HG03460 (cell line): Measurements from ENCODE around the gene GNAS-AS1.
"Not testable (repeated sequence)": the region's sequence is repeated elsewhere in the genome, so short reads cannot be mapped to it uniquely, and the experiment has no call there.

Experiments used
- ATAC-seq: cut with Tn5 transposase; IDR thresholded peaks from one replicate; pipeline ENCODE4 v1.9.1; 2021; ENCODE audit not compliant: unreplicated experiment

The GNAS-AS1 gene

DNA sequence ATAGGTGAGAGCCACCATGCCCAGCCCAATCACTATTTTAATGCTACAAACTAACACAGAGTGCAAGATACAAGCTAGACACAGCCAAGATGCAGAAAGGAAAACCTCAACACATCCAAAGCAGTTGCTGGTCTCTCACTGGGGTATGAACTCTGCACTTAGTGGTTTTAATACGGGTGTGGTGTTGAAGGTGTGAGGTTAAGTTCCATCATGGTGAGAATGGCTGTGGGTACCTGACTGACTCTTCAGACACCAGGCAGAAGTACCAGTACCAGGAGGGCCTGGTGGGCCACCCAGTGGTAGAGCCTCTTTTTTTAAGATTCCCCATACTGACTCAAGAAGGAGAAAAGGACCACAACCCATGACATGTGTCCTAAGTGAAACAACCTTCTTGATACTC, 13.0 kb downstream of the GNAS-AS1 start:
- ATAC-seq, result no peak

DNA sequence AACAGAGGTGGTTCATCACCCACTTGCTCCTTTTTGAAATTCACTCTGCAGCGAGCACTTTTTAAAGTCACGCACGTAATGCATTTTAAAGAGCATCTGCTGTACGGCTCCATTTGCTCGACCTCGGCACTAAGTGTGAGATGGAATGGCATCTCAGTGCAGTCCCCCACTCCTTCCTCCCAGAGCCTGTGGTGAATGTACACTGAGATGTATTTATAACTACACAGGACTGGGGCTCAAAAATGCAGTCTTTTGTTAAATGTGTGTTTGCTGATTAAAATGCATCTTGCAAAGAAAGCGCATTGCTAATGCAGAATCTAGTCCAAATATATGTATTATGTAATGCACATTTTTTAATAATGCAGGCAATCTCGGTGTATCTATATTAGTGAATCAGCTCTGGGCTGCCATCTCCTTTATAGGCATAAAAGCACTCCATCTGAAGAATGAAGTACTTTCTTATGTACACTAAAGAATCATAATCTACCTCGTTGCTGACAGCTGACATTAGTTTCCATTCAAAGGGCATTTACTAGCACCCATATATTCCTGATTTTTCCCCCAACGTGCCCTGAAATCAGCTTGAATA, 14.0 kb downstream of the GNAS-AS1 start:
- no peak for ATAC-seq

DNA sequence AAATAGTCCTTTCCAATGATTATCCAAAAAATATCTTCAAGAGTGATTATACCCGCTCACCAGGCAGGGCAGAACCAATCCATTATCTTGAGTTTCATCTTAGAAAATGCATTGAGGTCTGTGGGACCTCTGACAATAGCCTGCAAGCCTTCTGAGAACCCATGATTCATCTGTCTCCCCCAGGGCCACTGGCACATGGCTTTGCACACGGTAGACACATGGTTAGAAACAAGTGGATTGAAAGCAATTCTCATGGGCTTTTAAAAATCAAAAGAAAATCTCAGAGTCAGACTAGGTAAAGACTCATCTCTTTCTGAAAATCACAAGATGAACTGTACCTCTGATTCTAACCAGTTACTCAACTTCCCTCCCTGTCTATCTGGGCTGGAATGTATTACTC, 15.5 kb downstream of the GNAS-AS1 start:
- no peak for ATAC-seq

GRCh38 chr20:58833921-58834320, 16.8 kb downstream of the GNAS-AS1 start:
- no peak for ATAC-seq

DNA sequence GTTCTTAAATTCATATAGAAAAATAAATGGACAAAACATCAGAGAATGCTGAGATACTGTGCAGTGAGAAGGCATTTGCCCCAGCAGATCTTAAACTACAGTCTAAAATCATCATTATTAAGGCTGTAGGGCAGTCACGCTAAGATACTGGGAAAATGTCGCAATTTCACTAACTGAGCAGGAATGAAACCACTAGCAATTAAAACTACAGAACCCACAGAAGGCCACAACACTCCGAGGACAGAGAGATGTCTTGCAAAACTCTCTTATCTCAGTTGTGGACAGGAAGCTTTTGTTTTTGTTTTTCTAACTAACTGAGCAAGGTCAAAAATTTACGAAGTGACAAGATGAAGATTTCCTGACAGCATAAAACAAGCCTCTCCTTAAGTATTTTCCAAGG, 18.2 kb downstream of the GNAS-AS1 start:
- no peak for ATAC-seq

GRCh38 chr20:58829531-58829941, 21.2 kb downstream of the GNAS-AS1 start:
- ATAC-seq, result no peak

- not testable (repeated sequence) for ATAC-seq
These were observed 21.9 kb downstream of the GNAS-AS1 start for GRCh38 chr20:58828804-58829203.

- ATAC-seq, result no peak
These were observed 22.6 kb downstream of the GNAS-AS1 start for GRCh38 chr20:58828136-58828535.

- ATAC-seq, result no peak
These were observed 24.4 kb downstream of the GNAS-AS1 start for GRCh38 chr20:58826271-58826670.

- ATAC-seq, result no peak
These were observed 25.3 kb downstream of the GNAS-AS1 start for GRCh38 chr20:58825450-58825849.

DNA sequence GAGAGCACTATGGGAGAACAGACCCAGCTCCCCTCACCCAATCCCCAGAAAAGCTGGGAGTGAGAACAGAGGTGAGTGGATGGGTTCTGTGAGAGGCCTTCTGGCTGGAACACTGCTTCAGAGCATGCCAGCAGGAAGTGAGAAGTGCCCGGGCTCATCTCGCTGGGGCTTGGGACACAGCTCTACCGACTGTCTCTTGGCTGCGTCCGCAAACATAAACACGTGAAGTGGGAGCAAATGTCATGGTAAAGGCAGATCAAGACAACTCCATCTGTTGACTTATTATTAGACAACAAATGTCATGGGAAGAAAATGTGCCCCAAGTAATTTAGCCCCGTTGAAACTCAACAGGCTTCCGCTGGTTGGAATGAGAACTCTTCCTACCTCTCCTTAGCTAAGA, 25.9 kb downstream of the GNAS-AS1 start:
- no peak for ATAC-seq

DNA sequence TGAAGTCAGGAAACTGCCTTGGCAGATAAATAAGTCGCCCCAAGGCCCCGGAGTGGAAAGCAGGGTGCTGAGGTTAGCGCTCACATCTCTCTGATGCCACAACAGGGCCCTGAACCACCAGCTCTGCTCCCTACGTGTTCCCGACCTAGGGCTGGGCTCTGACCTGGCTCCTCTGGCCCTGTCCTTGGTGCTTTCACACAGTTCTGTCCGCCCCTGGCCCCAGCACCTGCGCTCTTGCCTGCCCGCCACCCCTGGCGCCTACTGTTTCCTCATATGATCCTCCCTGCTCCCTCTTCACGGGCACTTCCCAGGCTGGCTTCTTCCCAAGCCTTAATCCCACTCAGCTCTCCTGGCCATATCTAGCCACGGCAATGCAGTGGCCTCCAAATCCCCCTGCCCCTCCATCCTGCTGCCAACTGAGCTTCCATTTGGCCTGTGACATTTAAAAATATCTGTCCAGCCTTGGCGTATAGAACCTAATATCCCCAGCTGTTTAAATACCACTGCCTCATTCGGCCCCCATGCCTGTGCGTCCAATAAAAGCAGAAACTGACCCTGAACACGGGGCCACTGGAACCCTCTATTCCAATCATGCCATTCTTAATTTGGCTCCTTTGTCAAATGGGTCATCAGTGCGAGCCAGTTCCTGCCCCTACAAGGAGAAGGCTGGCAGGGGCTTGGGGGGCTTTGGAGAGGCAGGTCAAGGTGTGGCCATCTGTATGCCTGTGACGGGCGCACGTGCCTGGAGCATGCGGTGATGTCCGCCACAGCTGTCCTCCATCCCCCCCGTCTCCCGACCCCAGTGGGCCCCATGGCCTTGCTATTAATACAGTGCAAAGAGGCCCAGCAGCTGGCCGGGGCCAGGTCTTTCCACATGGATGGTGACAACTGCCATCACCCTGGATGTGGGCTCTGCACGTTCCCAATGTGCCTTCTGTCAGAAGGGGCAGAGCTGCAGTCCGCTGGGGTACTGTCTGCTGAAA, 27.7 kb downstream of the GNAS-AS1 start:
- no peak for ATAC-seq

DNA sequence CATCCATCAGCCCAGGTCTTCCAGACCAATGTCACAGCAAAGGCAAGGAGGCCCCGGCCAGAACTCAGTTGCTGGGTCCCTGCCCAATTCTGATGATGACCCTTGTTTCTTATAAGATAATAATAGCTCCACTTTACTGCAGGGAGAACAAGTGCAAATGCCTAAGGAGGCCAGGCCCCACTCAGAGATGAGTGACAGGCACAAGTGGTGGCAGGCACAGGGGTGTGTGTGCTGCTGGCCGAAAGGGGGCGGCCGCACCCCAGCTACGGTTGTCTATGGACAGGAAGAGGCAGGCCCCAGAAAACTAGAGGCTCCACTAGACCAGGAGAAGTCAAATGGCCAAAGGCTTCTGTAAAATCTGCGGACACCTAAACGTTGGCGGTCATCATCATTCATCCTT, 28.6 kb downstream of the GNAS-AS1 start:
- no peak for ATAC-seq

DNA sequence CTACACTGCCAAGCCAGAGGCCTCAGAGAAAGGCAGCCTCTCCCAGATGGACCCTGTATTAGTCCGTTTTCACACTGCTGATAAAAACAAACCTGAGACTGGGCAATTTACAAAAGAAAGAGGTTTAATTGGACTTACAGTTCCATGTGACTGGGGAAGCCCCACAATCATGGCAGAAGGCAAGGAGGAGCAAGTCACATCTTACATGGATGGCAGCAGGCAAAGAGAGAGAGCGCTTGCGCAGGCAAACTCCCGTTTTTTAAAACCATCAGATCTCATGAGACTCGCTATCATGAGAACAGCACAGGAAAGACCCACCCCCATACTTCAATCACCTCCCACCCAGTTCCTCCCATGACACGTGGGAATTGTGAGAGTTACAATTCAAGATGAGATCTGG, 30.2 kb downstream of the GNAS-AS1 start:
- not testable (repeated sequence) for ATAC-seq

GRCh38 chr20:58819921-58820320, 30.8 kb downstream of the GNAS-AS1 start:
- no peak for ATAC-seq

GRCh38 chr20:58818586-58819285, 32.0 kb downstream of the GNAS-AS1 start:
- ATAC-seq, result no peak

- ATAC-seq, result no peak
These were observed 33.0 kb downstream of the GNAS-AS1 start for GRCh38 chr20:58817748-58818147.

GRCh38 chr20:58816957-58817651, 33.6 kb downstream of the GNAS-AS1 start:
- no peak for ATAC-seq

DNA sequence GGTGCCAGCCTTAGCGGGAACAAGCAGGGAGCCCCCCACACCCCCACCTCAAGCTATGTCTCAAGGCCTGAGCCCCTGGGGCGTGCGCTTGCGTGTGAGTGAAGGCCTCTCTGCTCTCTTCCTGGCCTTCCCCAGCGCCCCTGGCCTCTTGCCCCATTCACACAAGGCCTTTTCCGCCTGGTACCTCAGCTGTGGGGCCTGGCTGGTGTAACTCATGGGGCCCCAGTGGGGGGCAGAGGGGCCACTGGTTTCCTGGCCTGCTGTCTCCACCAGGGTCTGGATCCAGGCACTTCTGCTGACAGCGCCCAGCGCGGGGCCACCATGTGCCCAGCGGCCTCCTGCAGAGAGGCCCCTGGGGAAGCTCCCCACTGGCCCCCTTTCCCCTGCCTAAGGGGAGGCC, 34.7 kb downstream of the GNAS-AS1 start:
- ATAC-seq, result no peak

DNA sequence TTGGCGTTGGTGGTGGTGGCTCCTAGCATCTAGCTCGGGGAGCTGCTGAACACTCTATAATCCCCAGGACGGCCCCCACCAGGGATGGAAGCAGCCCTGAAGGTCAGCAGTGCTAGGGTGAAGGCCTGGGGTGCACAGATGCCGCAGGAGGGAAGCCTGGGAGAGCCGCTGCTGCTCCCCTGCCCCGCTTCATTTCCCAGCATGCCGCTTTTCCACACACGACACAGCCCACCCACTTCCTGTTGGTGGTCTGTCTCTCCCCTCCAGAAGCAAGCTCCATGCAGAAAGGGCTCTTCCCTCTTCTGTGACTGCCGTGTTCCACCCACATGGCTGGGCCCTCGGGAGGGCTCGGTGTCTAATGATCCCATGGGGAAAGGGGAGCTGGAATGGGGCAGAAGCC, 35.3 kb downstream of the GNAS-AS1 start:
- no peak for ATAC-seq

DNA sequence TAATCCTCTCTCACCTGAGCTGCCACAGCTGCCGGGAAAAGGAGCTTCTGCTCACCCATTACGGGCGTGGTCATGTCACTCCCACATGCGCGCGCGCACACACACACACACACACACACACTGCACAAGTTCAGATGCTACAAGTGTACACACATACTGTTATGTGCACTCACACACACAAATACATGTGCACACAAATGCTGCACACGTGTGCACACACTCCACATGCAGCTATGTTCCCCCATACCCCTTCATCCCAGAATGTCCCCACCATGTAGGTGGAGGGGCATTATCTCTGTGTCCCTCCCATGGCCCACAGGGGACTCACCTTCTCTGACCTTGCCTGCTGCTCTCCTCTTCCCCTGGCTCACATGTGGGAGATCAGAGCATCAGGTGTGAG, 37.3 kb downstream of the GNAS-AS1 start:
- no peak for ATAC-seq
